Adrenal gland (tissue), 12 donors: Measurements from ENCODE around the gene CDH15. TPM values are rescaled to one million over a fixed set of nuclear protein-coding genes. Genes with fewer than 3 reads are reported as not detected.

Experiments used
- DNase-seq, 7 donors: peaks; one replicate each; pipeline ENCODE4 v3.0.0-alpha.2; 2019 to 2020
- H3K27ac ChIP-seq, 5 donors: fragments of 200-600 bp; sonication (generic) in 4 of 5; 1 replicate in 3 of 5; 2 replicates in 2 of 5; pipeline versions ENCODE4 v1.5.1 to v1.8.0; 2016 to 2020; ENCODE audit warnings: mild to moderate bottlenecking in 1 of 5
- H3K27me3 ChIP-seq: fragments of 200-600 bp; 2 replicates; pipeline ENCODE4 v1.8.0; 2021
- H3K36me3 ChIP-seq, 2 donors: fragments of 200-600 bp; replicated peaks in 1 of 2; 1 replicate in 1 of 2; 2 replicates in 1 of 2; pipeline versions ENCODE4 v1.5.1 to v1.8.0; 2018 to 2022
- H3K4me1 ChIP-seq, 2 donors: fragments of 200-600 bp; replicated peaks in 1 of 2; 1 replicate in 1 of 2; 2 replicates in 1 of 2; pipeline versions ENCODE4 v1.5.1 to v1.8.0; 2018 to 2021
- H3K4me3 ChIP-seq, 4 donors: fragments of 200-600 bp; sonication (generic) in 3 of 4; one replicate each; pipeline ENCODE4 v1.5.1; 2016 to 2018
- H3K9me3 ChIP-seq, 3 donors: fragments of 200-600 bp; sonication (generic) in 1 of 3; replicated peaks in 1 of 3; 1 replicate in 2 of 3; 2 replicates in 1 of 3; pipeline versions ENCODE4 v1.5.1 to v1.8.0; 2016 to 2021
- CTCF ChIP-seq, 6 experiments: fragments of 450-650 bp in 4 of 6; fragments of 200-600 bp in 2 of 6; sonication (generic) in 1 of 6; IDR thresholded peaks; 1 replicate in 5 of 6; 2 replicates in 1 of 6; pipeline versions ENCODE4 v1.5.1 to v1.8.0; 2016 to 2021; ENCODE audit warnings: antibody characterized with exemption in 6 of 6, mild to moderate bottlenecking in 2 of 6, moderate library complexity in 1 of 6
- POLR2A ChIP-seq, 2 donors: fragments of 450-650 bp; IDR thresholded peaks; one replicate each; pipeline ENCODE4 v1.6.1; 2017; ENCODE audit warnings: antibody characterized with exemption in 2 of 2, mild to moderate bottlenecking in 2 of 2, moderate library complexity in 1 of 2
- WGBS, 4 donors: extraction: QIAGEN DNeasy Blood & Tissue Kit in 2 of 4; methylation state at CpG; one replicate each; pipeline versions ENCODE4 v1.1.5 to v1.1.7; 2013 to 2017; 5-methylcytosine and 5-hydroxymethylcytosine counted together
- intact Hi-C, 2 donors: fragments of 100-400 bp; cut with DNase I; formaldehyde crosslinking; loops; one replicate each; pipeline versions ENCODE4 v1.14.1 to v1.15.0; 2022 to 2023
- polyA plus RNA-seq, 3 donors: library from polyadenylated mRNA; stranded (reverse); fragments of 200-250 nt in 2 of 3; fragments of 350-450 nt in 1 of 3; fragmentation: Illumina TruSeq in 1 of 3; extraction: RNeasy Lipid Tissue Mini Kit (QIAGEN cat#74804) in 1 of 3; gene quantifications; one replicate each; pipeline ENCODE4 v1.2.3, GENCODE V29; 2013 to 2014
- total RNA-seq, 9 donors: library from RNA; depleted of rRNA in 4 of 9; stranded (reverse); fragments of >200 nt in 4 of 9; fragments of 120-200 nt in 1 of 9; fragmentation: NEBNext Ultra II Directional in 1 of 9; extraction: Animal tissue kit (Norgen Biotek cat#: 25700) in 1 of 9; gene quantifications; one replicate each; pipeline versions ENCODE4 v1.1.0 to v1.2.4, GENCODE V29; 2013 to 2023
- donor health status: healthy with polysubstance abuse.
- donor health status: Bipolar disorder and iron deficiency.
- donor health status: DM: yes; HTN: yes; CAD: no.
- donor health status: DM: no; HTN: no; CAD: no.
- donor health status: DM: no; HTN: no; CAD: no.
- donor health status: DM: yes; HTN: yes; CAD: no.

The CDH15 gene
- total and polyA plus RNA-seq, 12 donors = 0.05 to 0.32 (median 0.17) TPM; not detected in 1

DNA sequence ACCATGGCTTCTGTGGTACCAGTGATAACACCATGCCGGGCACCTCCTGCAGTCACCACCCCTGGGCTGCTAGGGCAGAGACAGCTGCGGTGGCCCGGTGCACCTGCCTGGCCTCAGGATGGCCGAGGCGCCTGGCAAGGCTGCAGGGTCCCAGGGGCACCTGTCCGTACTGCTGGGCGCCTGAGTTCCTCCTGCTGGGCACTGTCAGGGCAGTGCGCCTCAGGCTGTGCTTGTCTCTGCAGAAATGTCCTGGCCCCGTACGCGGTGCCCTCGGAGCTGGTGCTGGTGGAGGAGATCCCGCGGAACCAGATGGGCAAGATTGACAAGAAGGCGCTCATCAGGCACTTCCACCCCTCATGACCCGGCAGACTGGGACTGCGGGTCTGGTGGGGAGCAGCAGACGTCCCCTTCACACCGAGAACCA, 17.7 kb upstream of the CDH15 start:
- no peaks in the 10 kb centered on the region for H3K9me3 ChIP-seq
- peak in 2 of 7 donors; percentile 17 to 62 for DNase-seq
- TF ChIP-seq POLR2A (IDR thresholded peaks at IDR 0.05) (no peak), CTCF (IDR thresholded peaks at IDR 0.05) (no peak)
- no peaks in the 10 kb centered on the region for H3K27me3 ChIP-seq
- H3K36me3 ChIP-seq = peaks cover 0 to 12% of the 10 kb centered on the region in 2 donors
- intact Hi-C loops = no loop called here
- H3K4me1 ChIP-seq = peaks cover 13 to 23% of the 10 kb centered on the region in 2 donors
- H3K4me3 ChIP-seq = no peak overlapping the region
- WGBS, 4 donors = 93 to 97% methylated on average over 19 of the region's 19 CpGs; no CpG with 5 or more reads in 2 of the 4 donors
- no peak overlapping the region for H3K27ac ChIP-seq

GRCh38 chr16:89154390-89155183, 17.0 kb upstream of the CDH15 start:
- peak in 1 of 7 donors; percentile 19 for DNase-seq
- Histone ChIP-seq H3K27ac (no peak overlapping the region), H3K9me3 (no peaks in the 10 kb centered on the region), H3K36me3 (peaks cover 0 to 7% of the 10 kb centered on the region in 2 donors), H3K4me1 (peaks cover 13 to 23% of the 10 kb centered on the region in 2 donors), H3K4me3 (no peak overlapping the region), H3K27me3 (no peaks in the 10 kb centered on the region)
- no peak for TF ChIP-seq POLR2A (IDR thresholded peaks at IDR 0.05)
- no peak for TF ChIP-seq CTCF (IDR thresholded peaks at IDR 0.05)
- intact Hi-C loops = no loop called here
- WGBS, 4 donors = 73 to 83% (median 79%) methylated on average over 14 to 24 of the region's 24 CpGs

GRCh38 chr16:89155184-89155679, 16.3 kb upstream of the CDH15 start:
- H3K9me3 ChIP-seq = no peaks in the 10 kb centered on the region
- H3K27ac ChIP-seq = peak overlapping the region in 2 of 5 donors; percentile 22 to 79
- 8 to 34% (median 22%) methylated on average over 11 to 19 of the region's 19 CpGs for WGBS, 4 donors
- DNase-seq = peak; percentile 58 to 92 (median 70)
- H3K4me3 ChIP-seq = no peak overlapping the region
- H3K27me3 ChIP-seq = no peaks in the 10 kb centered on the region
- peaks cover 13 to 23% of the 10 kb centered on the region in 2 donors for H3K4me1 ChIP-seq
- H3K36me3 ChIP-seq = peaks cover 0 to 1% of the 10 kb centered on the region in 2 donors
- TF ChIP-seq CTCF (IDR thresholded peaks at IDR 0.05) (no peak), POLR2A (IDR thresholded peaks at IDR 0.05) (no peak)
- intact Hi-C loops = no loop called here

DNA sequence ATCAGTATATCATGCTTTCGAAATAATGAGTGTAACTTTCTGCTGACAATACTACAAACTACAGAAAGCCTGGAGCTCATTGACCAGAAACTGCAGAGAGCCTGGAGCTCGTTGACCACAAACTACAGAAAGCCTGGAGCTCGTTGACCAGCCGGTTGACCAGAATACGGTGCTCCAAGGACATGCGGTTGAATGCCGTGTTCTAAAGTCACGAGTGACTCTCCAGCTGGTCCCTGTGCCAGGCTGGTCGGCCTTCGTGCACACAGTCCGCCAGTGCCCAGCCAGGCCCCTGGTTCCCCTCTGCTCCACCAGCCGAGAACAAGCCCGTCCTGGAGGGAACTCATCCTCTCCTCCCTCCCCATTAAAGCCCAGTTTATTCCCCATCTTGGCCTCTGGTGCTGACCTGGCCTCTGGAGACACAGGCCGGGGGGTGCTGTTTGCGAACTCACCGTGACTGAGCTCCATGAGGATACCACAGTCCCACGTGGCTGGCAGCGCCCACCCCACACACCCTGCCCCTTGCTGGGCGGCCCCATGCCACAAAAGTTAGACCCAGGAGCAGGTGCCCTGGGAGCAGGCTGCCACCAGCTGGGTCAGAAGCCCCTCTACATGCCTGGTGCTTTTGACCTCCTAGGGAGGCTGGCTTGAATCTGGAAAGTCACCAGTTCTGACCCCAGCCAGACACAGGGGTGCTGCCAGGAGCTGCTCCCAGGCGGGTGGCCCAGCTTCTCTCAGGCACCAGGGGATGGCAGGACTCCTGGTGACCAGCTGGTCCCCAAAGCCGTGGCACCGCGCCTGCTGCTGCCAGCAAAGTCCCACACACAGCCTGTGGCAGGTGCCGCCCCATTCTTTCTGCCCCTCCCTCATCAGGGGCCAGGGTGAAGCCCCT, 15.5 kb upstream of the CDH15 start:
- intact Hi-C loops = no loop called here
- DNase-seq = peak in 6 of 7 donors; percentile 41 to 65 (median 52)
- Histone ChIP-seq H3K4me1 (peaks cover 13 to 23% of the 10 kb centered on the region in 2 donors), H3K9me3 (no peaks in the 10 kb centered on the region), H3K4me3 (no peak overlapping the region), H3K36me3 (no peaks in the 10 kb centered on the region), H3K27ac (peak overlapping the region in 2 of 5 donors; percentile 18 to 79), H3K27me3 (no peaks in the 10 kb centered on the region)
- 55 to 60% (median 56%) methylated on average over 13 to 24 of the region's 24 CpGs for WGBS, 4 donors
- TF ChIP-seq POLR2A (IDR thresholded peaks at IDR 0.05) (no peak), CTCF (IDR thresholded peaks at IDR 0.05) (no peak)
